Mesothelial cell of epicardium (in vitro differentiated cells): ENCODE measurements around the gene RIN3. TPM values are rescaled to one million over a fixed set of nuclear protein-coding genes. Genes with fewer than 3 reads are reported as not detected.

Experiments used
- DNase-seq, 2 experiments: peaks; one replicate each; pipeline ENCODE4 v3.0.0; 2021; ENCODE audit warnings: low spot score in 2 of 2; ENCODE audit not compliant: unreplicated experiment in 2 of 2
- H3K27ac Mint-ChIP-seq: 2 replicates; pipeline ENCODE4 v1.8.0; 2021; ENCODE audit warnings: mixed read lengths
- H3K27me3 Mint-ChIP-seq: 2 replicates; pipeline ENCODE4 v1.8.0; 2021; ENCODE audit warnings: low read depth, mixed read lengths
- H3K36me3 Mint-ChIP-seq: 2 replicates; pipeline ENCODE4 v1.8.0; 2021; ENCODE audit warnings: mixed read lengths
- H3K4me1 Mint-ChIP-seq: 2 replicates; pipeline ENCODE4 v1.8.0; 2021; ENCODE audit warnings: mixed read lengths
- H3K4me3 Mint-ChIP-seq: 2 replicates; pipeline ENCODE4 v1.8.0; 2021; ENCODE audit warnings: mild to moderate bottlenecking, moderate library complexity, mixed read lengths
- H3K9me3 Mint-ChIP-seq: 2 replicates; pipeline ENCODE4 v1.8.0; 2021; ENCODE audit warnings: mixed read lengths
- CTCF ChIP-seq: fragments of 200-600 bp; sonication (generic); IDR thresholded peaks from one replicate; pipeline ENCODE4 v1.5.0; 2021; ENCODE audit warnings: antibody characterized with exemption; ENCODE audit not compliant: unreplicated experiment
- total RNA-seq: library from RNA; stranded (reverse); gene quantifications from 3 replicates; pipeline ENCODE4 v1.2.1, GENCODE V29; 2021

RIN3 gene
- total RNA-seq, 1 donor from 2014 or later = 19.9 TPM

GRCh38 chr14:92728759-92729364 lies 215.3 kb downstream of the RIN3 start:
- Mint-ChIP-seq H3K27ac (no peak overlapping the region), H3K9me3 (peaks cover 20% of the 10 kb centered on the region), H3K4me1 (peaks cover 4% of the 10 kb centered on the region), H3K27me3 (no peaks in the 10 kb centered on the region), H3K36me3 (peaks cover 41% of the 10 kb centered on the region), H3K4me3 (no peak overlapping the region)
- TF ChIP-seq CTCF = no peak
- no peak for DNase-seq

- no peak for TF ChIP-seq CTCF
- no peaks in the 10 kb centered on the region for H3K27me3 Mint-ChIP-seq
- no peak for DNase-seq
- peaks cover 20% of the 10 kb centered on the region for H3K9me3 Mint-ChIP-seq
- peaks cover under 1% of the 10 kb centered on the region for H3K4me1 Mint-ChIP-seq
- no peak overlapping the region for H3K27ac Mint-ChIP-seq
- peaks cover 35% of the 10 kb centered on the region for H3K36me3 Mint-ChIP-seq
- no peak overlapping the region for H3K4me3 Mint-ChIP-seq
Measured at GRCh38 chr14:92729634-92730358, 216.2 kb downstream of the RIN3 start.

- Mint-ChIP-seq H3K27ac (no peak overlapping the region), H3K9me3 (peaks cover 19% of the 10 kb centered on the region), H3K4me1 (no peaks in the 10 kb centered on the region), H3K36me3 (peaks cover 30% of the 10 kb centered on the region), H3K27me3 (no peaks in the 10 kb centered on the region), H3K4me3 (no peak overlapping the region)
- no peak for DNase-seq
- TF ChIP-seq CTCF = no peak
Measured at GRCh38 chr14:92731622-92732115, 218.1 kb downstream of the RIN3 start.

- Mint-ChIP-seq H3K27me3 (no peaks in the 10 kb centered on the region), H3K9me3 (peaks cover 15% of the 10 kb centered on the region), H3K4me3 (no peak overlapping the region), H3K4me1 (peaks cover 5% of the 10 kb centered on the region), H3K27ac (no peak overlapping the region), H3K36me3 (peaks cover 21% of the 10 kb centered on the region)
- no peak for DNase-seq
- no peak for TF ChIP-seq CTCF
Measured at GRCh38 chr14:92733007-92733406, 219.4 kb downstream of the RIN3 start.

GRCh38 chr14:92734618-92735017 lies 221.0 kb downstream of the RIN3 start:
- Mint-ChIP-seq H3K27ac (no peak overlapping the region), H3K9me3 (peaks cover 15% of the 10 kb centered on the region)

More at GRCh38 chr14:92734618-92735017, 221.0 kb downstream of the RIN3 start:
- DNase-seq = no peak
- H3K4me1 Mint-ChIP-seq = peaks cover 5% of the 10 kb centered on the region
- H3K36me3 Mint-ChIP-seq = peaks cover 27% of the 10 kb centered on the region
- no peak for TF ChIP-seq CTCF
- no peaks in the 10 kb centered on the region for H3K27me3 Mint-ChIP-seq
- no peak overlapping the region for H3K4me3 Mint-ChIP-seq
